SK-N-SH (cell line): ENCODE results near the gene DCAF10. TPM values are rescaled to one million over a fixed set of nuclear protein-coding genes. Genes with fewer than 3 reads are reported as not detected.
"Not testable (repeated sequence)": the region's sequence is repeated elsewhere in the genome, so short reads cannot be mapped to it uniquely, and the experiment has no call there.

Source experiments
- CTCF ChIA-PET: fragments of 300-600, 350-600 bp; formaldehyde crosslinking; extraction: SDS; loops from one replicate; lab custom pipeline; 2021; lab: Yijun Ruan, JAX
- POLR2A ChIA-PET: fragments of 350-600 bp; sonication (Branson Sonifier 250); formaldehyde crosslinking; extraction: SDS; loops from one replicate; lab custom pipeline; 2020; ENCODE audit warnings: antibody characterized with exemption, inconsistent platforms; lab: Yijun Ruan, JAX
- DNase-seq: peaks from one replicate; pipeline ENCODE4 v3.0.0; 2012
- H2AFZ ChIP-seq: fragments of 200-600 bp; sonication (generic); 2 replicates; pipeline ENCODE4 v1.8.1; 2016; ENCODE audit warnings: antibody characterized with exemption, mild to moderate bottlenecking, low read depth
- H3F3A ChIP-seq: fragments of 200-600 bp; sonication (generic); replicated peaks from 2 replicates; pipeline ENCODE3; 2016; ENCODE audit warnings: antibody characterized with exemption, mild to moderate bottlenecking; ENCODE audit not compliant: insufficient read depth
- H3K27ac ChIP-seq, 2 experiments: fragments of 200-500 bp in 1 of 2; fragments of 200-600 bp in 1 of 2; sonication (Bioruptor generic) in 1 of 2; sonication (generic), shearing (Covaris generic) in 1 of 2; 2 replicates each; pipeline versions ENCODE4 v1.5.1 to v1.6.1; 2014 to 2016; ENCODE audit warnings: low read depth in 2 of 2, inconsistent platforms in 1 of 2, low read length in 1 of 2, mild to moderate bottlenecking in 1 of 2, mixed read lengths in 1 of 2
- H3K27me3 ChIP-seq: fragments of 200-600 bp; sonication (generic), shearing (Covaris generic); 2 replicates; pipeline ENCODE4 v1.6.1; 2016; ENCODE audit warnings: mixed run types; ENCODE audit not compliant: insufficient read depth
- H3K36me3 ChIP-seq, 2 experiments: fragments of 200-500 bp in 1 of 2; fragments of 200-600 bp in 1 of 2; sonication (Bioruptor generic) in 1 of 2; sonication (generic) in 1 of 2; replicated peaks in 1 of 2; 2 replicates each; pipeline versions ENCODE3 to v1.5.1; 2014 to 2016; ENCODE audit warnings: low read length in 1 of 2, mild to moderate bottlenecking in 1 of 2; ENCODE audit not compliant: insufficient read depth in 2 of 2, control insufficient read depth in 1 of 2
- H3K4me1 ChIP-seq, 2 experiments: fragments of 200-500 bp in 1 of 2; fragments of 200-600 bp in 1 of 2; sonication (Bioruptor generic) in 1 of 2; sonication (generic), shearing (Covaris generic) in 1 of 2; 2 replicates each; pipeline versions ENCODE4 v1.5.1 to v1.6.1; 2014 to 2016; ENCODE audit warnings: low read depth in 1 of 2, low read length in 1 of 2, mixed run types in 1 of 2; ENCODE audit not compliant: insufficient read depth in 2 of 2, control insufficient read depth in 1 of 2
- H3K4me2 ChIP-seq: fragments of 200-600 bp; sonication (generic), shearing (Covaris generic); 2 replicates; pipeline ENCODE4 v1.6.1; 2017; ENCODE audit warnings: mixed run types
- H3K4me3 ChIP-seq, 2 experiments: fragments of 200-500 bp in 1 of 2; fragments of 200-600 bp in 1 of 2; sonication (Bioruptor generic) in 1 of 2; sonication (generic), shearing (Covaris generic) in 1 of 2; 2 replicates each; pipeline versions ENCODE4 v1.5.1 to v1.8.1; 2014 to 2016; ENCODE audit warnings: low read depth in 2 of 2, inconsistent platforms in 1 of 2, low read length in 1 of 2, mild to moderate bottlenecking in 1 of 2, mixed read lengths in 1 of 2, moderate library complexity in 1 of 2
- H3K79me2 ChIP-seq: fragments of 200-600 bp; sonication (generic); 2 replicates; pipeline ENCODE4 v1.8.1; 2017; ENCODE audit warnings: mild to moderate bottlenecking; ENCODE audit not compliant: insufficient read depth
- H3K9ac ChIP-seq: fragments of 200-600 bp; sonication (generic); 2 replicates; pipeline ENCODE4 v1.6.1; 2017; ENCODE audit warnings: mixed run types
- H3K9me2 ChIP-seq: fragments of 200-600 bp; sonication (generic); 2 replicates; pipeline ENCODE4 v1.6.1; 2017; ENCODE audit warnings: mixed run types
- H3K9me3 ChIP-seq: fragments of 200-600 bp; sonication (generic); 2 replicates; pipeline ENCODE4 v1.6.1; 2017; ENCODE audit warnings: mixed run types, mild to moderate bottlenecking, moderate library complexity
- H4K20me1 ChIP-seq: fragments of 200-600 bp; sonication (generic); 2 replicates; pipeline ENCODE4 v1.6.1; 2017; ENCODE audit warnings: mild to moderate bottlenecking, mixed run types; ENCODE audit not compliant: insufficient read depth
- EZH2phosphoT487 ChIP-seq: fragments of 200-600 bp; sonication (generic); IDR thresholded peaks from 2 replicates; pipeline ENCODE4 v1.6.1; 2017; ENCODE audit warnings: low read depth, mixed run types, mild to moderate bottlenecking, antibody characterized with exemption, moderate library complexity, borderline replicate concordance
- GABPA ChIP-seq: IDR thresholded peaks from 2 replicates; pipeline ENCODE4 v1.4.0; 2012; ENCODE audit warnings: low read depth, mild to moderate bottlenecking
- SIN3A ChIP-seq: IDR thresholded peaks from 2 replicates; pipeline ENCODE4 v1.6.1; 2012; ENCODE audit warnings: low read depth, mild to moderate bottlenecking, low read length, moderate library complexity, borderline replicate concordance
- USF1 ChIP-seq: IDR thresholded peaks from 2 replicates; pipeline ENCODE4 v1.4.0; 2012; ENCODE audit warnings: low read depth, borderline replicate concordance
- WGBS: methylation state at CpG from one replicate; pipeline ENCODE4 v1.1.6; 2017; ENCODE audit warnings: low lambda C conversion rate; 5-methylcytosine and 5-hydroxymethylcytosine counted together
- polyA plus RNA-seq, 3 experiments: library from polyadenylated mRNA; depleted of rRNA; stranded (reverse); fragments of >200 nt; gene quantifications; 2 replicates each; pipeline ENCODE4 v1.2.3, GENCODE V29; 2012
- TF ChIP-seq, protein P1 (sequence below): IDR thresholded peaks from 2 replicates; pipeline ENCODE4; 2012

The DCAF10 gene
- polyA plus RNA-seq, 1 of the 3 experiments (the other 2 are of a cell fraction): 11.8 TPM

GRCh38 chr9:37751186-37751585, 49.4 kb upstream of the DCAF10 start:
- ChIA-PET POLR2A (no interaction called here), CTCF (interaction anchor here (2.4 kb wide), 1 partner anchor 18 kb away, joined by 7 read pairs; no protein-coding TSS in a partner anchor)

GRCh38 chr9:37751704-37752103, 48.9 kb upstream of the DCAF10 start:
- CTCF ChIA-PET: interaction anchor here (1.0 kb wide), 1 partner anchor 170 kb away, joined by 3 read pairs; no protein-coding TSS in a partner anchor
- H4K20me1 ChIP-seq, H2AFZ ChIP-seq, H3K4me2 ChIP-seq, H3K9ac ChIP-seq, H3K9me2 ChIP-seq, POLR2A ChIA-PET, H3K27ac ChIP-seq, H3K27me3 ChIP-seq, DNase-seq, H3K4me3 ChIP-seq, H3F3A ChIP-seq, H3K9me3 ChIP-seq, H3K4me1 ChIP-seq, H3K36me3 ChIP-seq, H3K79me2 ChIP-seq: not testable (repeated sequence)
- 93% methylated on average over 23 of the region's 30 CpGs for WGBS

More at GRCh38 chr9:37751186-37751585, 49.4 kb upstream of the DCAF10 start:
- Histone ChIP-seq H3K4me2 (no peak overlapping the region), H2AFZ (no peak overlapping the region), H3F3A (peaks cover 9% of the 10 kb centered on the region), H3K9me3 (no peaks in the 10 kb centered on the region), H3K9ac (no peak overlapping the region), H3K4me1 (peaks cover 0 to 6% of the 10 kb centered on the region in 2 experiments; a peak in 2 of 4 replicates), H4K20me1 (no peaks in the 10 kb centered on the region), H3K36me3 (no peaks in the 10 kb centered on the region), H3K4me3 (no peak overlapping the region), H3K27ac (no peak overlapping the region), H3K9me2 (no peaks in the 10 kb centered on the region), H3K27me3 (no peaks in the 10 kb centered on the region), H3K79me2 (0 out of 2 replicates have a peak, but pooled peaks cover 4% of the 10 kb centered on the region)
- no peak for DNase-seq
- 80% methylated on average over 6 of the region's 6 CpGs for WGBS
- TF ChIP-seq SIN3A: no peak
- no peak for TF ChIP-seq EZH2phosphoT487
- no peak for TF ChIP-seq GABPA
- TF ChIP-seq, protein P1, sequence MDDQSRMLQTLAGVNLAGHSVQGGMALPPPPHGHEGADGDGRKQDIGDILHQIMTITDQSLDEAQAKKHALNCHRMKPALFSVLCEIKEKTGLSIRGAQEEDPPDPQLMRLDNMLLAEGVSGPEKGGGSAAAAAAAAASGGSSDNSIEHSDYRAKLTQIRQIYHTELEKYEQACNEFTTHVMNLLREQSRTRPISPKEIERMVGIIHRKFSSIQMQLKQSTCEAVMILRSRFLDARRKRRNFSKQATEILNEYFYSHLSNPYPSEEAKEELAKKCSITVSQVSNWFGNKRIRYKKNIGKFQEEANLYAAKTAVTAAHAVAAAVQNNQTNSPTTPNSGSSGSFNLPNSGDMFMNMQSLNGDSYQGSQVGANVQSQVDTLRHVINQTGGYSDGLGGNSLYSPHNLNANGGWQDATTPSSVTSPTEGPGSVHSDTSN: no peak
- no peak for TF ChIP-seq USF1

DNA sequence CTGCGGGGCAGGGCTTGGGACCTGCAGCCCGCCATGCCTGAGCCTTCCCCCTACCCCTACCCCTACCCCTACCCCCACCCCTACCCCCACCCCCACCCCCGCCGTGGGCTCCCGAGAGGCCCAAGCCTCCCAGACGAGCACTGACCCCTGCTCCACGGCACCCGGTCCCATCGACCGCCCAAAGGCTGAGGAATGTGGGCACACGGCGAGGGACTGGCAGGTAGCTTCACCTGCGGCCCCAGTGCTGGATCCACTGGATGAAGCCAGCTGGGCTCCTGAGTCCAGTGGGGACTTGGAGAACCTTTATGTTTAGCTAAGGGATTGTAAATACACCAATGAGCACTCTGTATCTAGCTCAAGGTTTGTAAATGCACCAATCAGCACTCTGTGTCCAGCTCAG, 48.5 kb upstream of the DCAF10 start:
- H3K9ac ChIP-seq, H4K20me1 ChIP-seq, H3K79me2 ChIP-seq, H3K27ac ChIP-seq, H2AFZ ChIP-seq, H3K36me3 ChIP-seq, POLR2A ChIA-PET, H3K4me3 ChIP-seq, H3K4me2 ChIP-seq, H3K9me2 ChIP-seq, H3K9me3 ChIP-seq, H3K4me1 ChIP-seq, H3K27me3 ChIP-seq, H3F3A ChIP-seq, DNase-seq: not testable (repeated sequence)
- CTCF ChIA-PET: interaction anchor here (1.0 kb wide), 1 partner anchor 170 kb away, joined by 3 read pairs; no protein-coding TSS in a partner anchor
- WGBS: 89% methylated on average over 7 of the region's 13 CpGs
